GM23338 (cell line): Measurements from ENCODE around the gene CCL23.

Experiments used
- CREB1 ChIP-seq: fragments of 250-450 bp; sonication (Bioruptor Pico); IDR thresholded peaks from 2 replicates; pipeline ENCODE4 v1.5.0; 2020; ENCODE audit warnings: low read depth, mild to moderate bottlenecking, moderate library complexity
- EZH2 ChIP-seq: fragments of 200-600 bp; sonication (generic); IDR thresholded peaks from one replicate; pipeline ENCODE4 v1.8.0; 2017; ENCODE audit warnings: antibody characterized with exemption, mild to moderate bottlenecking, low read depth; ENCODE audit not compliant: unreplicated experiment
- POLR2AphosphoS5 ChIP-seq: IDR thresholded peaks from 2 replicates; pipeline ENCODE4 v1.6.1; 2016; ENCODE audit warnings: antibody characterized with exemption, low read depth
- ZNF331 ChIP-seq: fragments of 250-450 bp; sonication (Bioruptor Pico); IDR thresholded peaks from 2 replicates; pipeline ENCODE4 v1.5.0; 2020; ENCODE audit warnings: low read depth, mild to moderate bottlenecking, moderate library complexity
- TF ChIP-seq, protein P1 (sequence below), 2 experiments: fragments of 200-600 bp in 1 of 2; sonication (generic) in 1 of 2; conservative IDR thresholded peaks; 2 replicates each; pipeline versions ENCODE4 v1.5.1 to v1.6.1; 2016 to 2017; ENCODE audit warnings: antibody characterized with exemption in 2 of 2, low read depth in 2 of 2, mild to moderate bottlenecking in 2 of 2, moderate library complexity in 1 of 2

DNA sequence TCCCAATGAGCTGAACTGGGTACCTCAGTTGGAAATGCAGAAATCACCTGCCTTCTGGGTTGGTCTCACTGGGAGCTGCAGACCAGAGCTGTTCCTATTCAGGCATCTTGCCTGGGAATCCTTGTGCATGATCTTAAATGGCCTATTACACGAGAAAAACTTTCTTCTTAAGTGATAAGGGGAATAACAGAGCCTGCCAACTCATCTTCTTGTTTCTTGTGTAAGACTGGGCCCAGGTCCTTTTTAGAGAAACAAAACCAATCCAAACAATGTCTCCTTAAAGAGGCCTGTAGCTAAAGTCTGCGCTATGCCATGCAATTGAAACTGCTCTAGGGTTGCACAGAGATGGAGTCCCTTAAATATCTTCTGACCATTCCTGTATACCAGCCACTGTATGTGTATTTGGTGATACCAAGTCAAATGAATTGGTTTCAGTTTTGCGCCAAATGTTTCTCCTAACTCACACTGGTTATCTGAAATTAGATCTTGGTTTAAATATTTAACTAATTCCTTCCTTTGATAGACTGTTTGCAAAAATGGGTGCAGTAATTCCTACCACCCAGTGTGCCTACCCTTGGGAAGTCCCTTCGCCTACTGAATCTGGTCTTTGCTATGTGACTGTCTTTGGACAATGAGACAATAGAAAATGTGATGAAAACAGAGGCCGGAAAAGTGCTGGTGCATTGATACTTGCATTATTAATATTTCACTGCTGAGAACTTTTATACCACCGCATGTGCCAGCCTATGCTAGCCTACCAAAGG is 6.5 kb upstream of the CCL23 start:
- TF ChIP-seq, protein P1, sequence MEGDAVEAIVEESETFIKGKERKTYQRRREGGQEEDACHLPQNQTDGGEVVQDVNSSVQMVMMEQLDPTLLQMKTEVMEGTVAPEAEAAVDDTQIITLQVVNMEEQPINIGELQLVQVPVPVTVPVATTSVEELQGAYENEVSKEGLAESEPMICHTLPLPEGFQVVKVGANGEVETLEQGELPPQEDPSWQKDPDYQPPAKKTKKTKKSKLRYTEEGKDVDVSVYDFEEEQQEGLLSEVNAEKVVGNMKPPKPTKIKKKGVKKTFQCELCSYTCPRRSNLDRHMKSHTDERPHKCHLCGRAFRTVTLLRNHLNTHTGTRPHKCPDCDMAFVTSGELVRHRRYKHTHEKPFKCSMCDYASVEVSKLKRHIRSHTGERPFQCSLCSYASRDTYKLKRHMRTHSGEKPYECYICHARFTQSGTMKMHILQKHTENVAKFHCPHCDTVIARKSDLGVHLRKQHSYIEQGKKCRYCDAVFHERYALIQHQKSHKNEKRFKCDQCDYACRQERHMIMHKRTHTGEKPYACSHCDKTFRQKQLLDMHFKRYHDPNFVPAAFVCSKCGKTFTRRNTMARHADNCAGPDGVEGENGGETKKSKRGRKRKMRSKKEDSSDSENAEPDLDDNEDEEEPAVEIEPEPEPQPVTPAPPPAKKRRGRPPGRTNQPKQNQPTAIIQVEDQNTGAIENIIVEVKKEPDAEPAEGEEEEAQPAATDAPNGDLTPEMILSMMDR (conservative IDR thresholded peaks at IDR 0.05; ENCODE audit: low read depth in 2 of 2): no peak
- no peak for TF ChIP-seq EZH2
- TF ChIP-seq ZNF331 (CRISPR knock-in tag): no peak
- TF ChIP-seq POLR2AphosphoS5: no peak
- no peak for TF ChIP-seq CREB1 (CRISPR knock-in tag)
